ENCODE measurements around the gene EPHB2. TPM values are rescaled to one million over a fixed set of nuclear protein-coding genes. Genes with fewer than 3 reads are reported as not detected.

EPHB2 gene
- polyA plus RNA-seq, 4 donors = 10.8 to 15.9 (median 12.5) TPM

- DNase-seq (ENCODE audit: low read depth in 4 of 4, low spot score in 3 of 4) = no peak
Observed at GRCh38 chr1:22900451-22900850, 189.8 kb downstream of the EPHB2 start.

- DNase-seq (ENCODE audit: low read depth in 4 of 4, low spot score in 3 of 4) = no peak
Observed at GRCh38 chr1:22903113-22903512, 192.5 kb downstream of the EPHB2 start.

- DNase-seq (ENCODE audit: low read depth in 4 of 4, low spot score in 3 of 4) = no peak
Observed at GRCh38 chr1:22906968-22907367, 196.3 kb downstream of the EPHB2 start.

GRCh38 chr1:22907528-22907927, 196.9 kb downstream of the EPHB2 start:
- no peak for DNase-seq (ENCODE audit: low read depth in 4 of 4, low spot score in 3 of 4)

GRCh38 chr1:22908880-22909426, 198.3 kb downstream of the EPHB2 start:
- DNase-seq (ENCODE audit: low read depth in 4 of 4, low spot score in 3 of 4) = no peak

- DNase-seq (ENCODE audit: low read depth in 4 of 4, low spot score in 3 of 4) = no peak
Observed at GRCh38 chr1:22910286-22910685, 199.6 kb downstream of the EPHB2 start.

- DNase-seq (ENCODE audit: low read depth in 4 of 4, low spot score in 3 of 4) = no peak
Observed at GRCh38 chr1:22910986-22911651, 200.5 kb downstream of the EPHB2 start.

DNA sequence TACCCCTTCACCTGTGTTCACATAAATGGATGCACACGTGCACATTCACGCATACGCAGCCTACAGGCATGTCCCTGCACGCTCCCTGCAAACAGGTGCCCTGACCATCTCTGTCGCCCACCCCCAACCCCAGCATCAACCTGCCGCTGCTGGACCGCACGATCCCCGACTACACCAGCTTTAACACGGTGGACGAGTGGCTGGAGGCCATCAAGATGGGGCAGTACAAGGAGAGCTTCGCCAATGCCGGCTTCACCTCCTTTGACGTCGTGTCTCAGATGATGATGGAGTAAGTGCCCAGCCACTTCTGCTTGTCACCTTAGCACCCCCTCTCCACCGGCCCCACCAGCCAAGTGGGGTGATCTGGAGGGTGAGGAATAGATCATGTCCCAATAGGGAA, 201.7 kb downstream of the EPHB2 start:
- no peak for DNase-seq (ENCODE audit: low read depth in 4 of 4, low spot score in 3 of 4)

- DNase-seq (ENCODE audit: low read depth in 4 of 4, low spot score in 3 of 4) = no peak
Observed at GRCh38 chr1:22913421-22914141, 202.9 kb downstream of the EPHB2 start.

DNA sequence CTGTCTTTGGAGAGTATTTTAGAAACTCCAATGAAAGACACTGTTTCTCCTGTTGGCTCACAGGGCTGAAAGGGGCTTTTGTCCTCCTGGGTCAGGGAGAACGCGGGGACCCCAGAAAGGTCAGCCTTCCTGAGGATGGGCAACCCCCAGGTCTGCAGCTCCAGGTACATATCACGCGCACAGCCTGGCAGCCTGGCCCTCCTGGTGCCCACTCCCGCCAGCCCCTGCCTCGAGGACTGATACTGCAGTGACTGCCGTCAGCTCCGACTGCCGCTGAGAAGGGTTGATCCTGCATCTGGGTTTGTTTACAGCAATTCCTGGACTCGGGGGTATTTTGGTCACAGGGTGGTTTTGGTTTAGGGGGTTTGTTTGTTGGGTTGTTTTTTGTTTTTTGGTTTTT, 203.5 kb downstream of the EPHB2 start:
- DNase-seq (ENCODE audit: low read depth in 4 of 4, low spot score in 3 of 4) = no peak

- DNase-seq (ENCODE audit: low read depth in 4 of 4, low spot score in 3 of 4) = no peak
Observed at GRCh38 chr1:22914633-22915217, 204.1 kb downstream of the EPHB2 start.

GRCh38 chr1:22915231-22915630, 204.6 kb downstream of the EPHB2 start:
- no peak for DNase-seq (ENCODE audit: low read depth in 4 of 4, low spot score in 3 of 4)

- no peak for DNase-seq (ENCODE audit: low read depth in 4 of 4, low spot score in 3 of 4)
Observed at GRCh38 chr1:22915816-22916470, 205.3 kb downstream of the EPHB2 start.

- no peak for DNase-seq (ENCODE audit: low read depth in 4 of 4, low spot score in 3 of 4)
Observed at GRCh38 chr1:22916471-22916820, 205.8 kb downstream of the EPHB2 start.

- DNase-seq (ENCODE audit: low read depth in 4 of 4, low spot score in 3 of 4) = no peak
Observed at GRCh38 chr1:22917989-22918388, 207.3 kb downstream of the EPHB2 start.

GRCh38 chr1:22918644-22919043, 208.0 kb downstream of the EPHB2 start:
- DNase-seq (ENCODE audit: low read depth in 4 of 4, low spot score in 3 of 4) = no peak

GRCh38 chr1:22919341-22920025, 208.8 kb downstream of the EPHB2 start:
- no peak for DNase-seq (ENCODE audit: low read depth in 4 of 4, low spot score in 3 of 4)

GRCh38 chr1:22920026-22920733, 209.5 kb downstream of the EPHB2 start:
- no peak for DNase-seq (ENCODE audit: low read depth in 4 of 4, low spot score in 3 of 4)

- no peak for DNase-seq (ENCODE audit: low read depth in 4 of 4, low spot score in 3 of 4)
Observed at GRCh38 chr1:22920734-22921451, 210.3 kb downstream of the EPHB2 start.
